ENCODE results near the gene AHSP.
"Not testable (repeated sequence)": the region's sequence is repeated elsewhere in the genome, so short reads cannot be mapped to it uniquely, and the experiment has no call there.

The AHSP gene

GRCh38 chr16:31530405-31530804 lies 2.7 kb downstream of the AHSP start:
- no peak for DNase-seq (ENCODE audit: low read depth in 2 of 3, low spot score in 2 of 3)

DNA sequence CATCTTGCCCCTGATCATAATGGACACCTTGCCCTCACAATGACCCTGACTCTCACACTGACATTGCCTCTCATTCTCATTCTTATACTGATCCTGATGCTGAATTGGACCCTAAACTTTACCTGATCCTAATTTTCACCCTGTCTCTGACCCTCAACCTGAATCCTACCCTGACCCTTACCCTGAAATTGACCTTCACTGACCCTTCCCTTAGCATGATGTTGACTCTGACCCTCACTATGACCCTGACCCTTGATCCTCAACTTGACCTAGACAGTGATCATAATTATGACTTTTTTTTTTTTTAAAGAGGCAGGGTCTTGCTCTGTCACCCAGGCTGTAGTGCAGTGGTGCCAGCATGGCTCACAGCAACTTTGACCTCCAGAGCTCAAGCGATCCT lies 3.4 kb downstream of the AHSP start:
- no peak for DNase-seq (ENCODE audit: low read depth in 2 of 3, low spot score in 2 of 3)

- no peak for DNase-seq (ENCODE audit: low read depth in 2 of 3, low spot score in 2 of 3)
These were observed 4.4 kb downstream of the AHSP start for GRCh38 chr16:31532120-31532519.

DNA sequence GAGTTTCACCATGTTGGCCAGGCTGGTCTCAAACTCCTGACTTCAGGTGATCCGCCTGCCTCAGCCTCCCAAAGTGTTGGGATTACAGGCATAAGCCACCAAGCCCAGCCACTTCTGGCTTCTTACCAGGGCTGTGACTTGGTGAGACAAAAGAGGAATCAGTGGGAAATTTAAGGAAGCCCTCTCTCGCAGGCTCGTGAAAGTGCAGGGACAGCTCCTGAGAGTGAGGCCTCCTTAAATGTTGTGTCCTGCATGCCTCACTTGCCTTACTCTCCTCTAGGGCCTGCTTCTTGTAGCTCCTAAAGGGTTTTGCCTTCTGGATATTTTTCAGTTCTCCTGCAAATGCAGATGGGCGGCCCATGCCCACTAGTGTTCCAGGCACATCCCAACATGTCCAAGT lies 5.2 kb downstream of the AHSP start:
- DNase-seq (ENCODE audit: low read depth in 2 of 3, low spot score in 2 of 3) = no peak

GRCh38 chr16:31535737-31536136 lies 8.0 kb downstream of the AHSP start:
- no peak for DNase-seq (ENCODE audit: low read depth in 2 of 3, low spot score in 2 of 3)

DNA sequence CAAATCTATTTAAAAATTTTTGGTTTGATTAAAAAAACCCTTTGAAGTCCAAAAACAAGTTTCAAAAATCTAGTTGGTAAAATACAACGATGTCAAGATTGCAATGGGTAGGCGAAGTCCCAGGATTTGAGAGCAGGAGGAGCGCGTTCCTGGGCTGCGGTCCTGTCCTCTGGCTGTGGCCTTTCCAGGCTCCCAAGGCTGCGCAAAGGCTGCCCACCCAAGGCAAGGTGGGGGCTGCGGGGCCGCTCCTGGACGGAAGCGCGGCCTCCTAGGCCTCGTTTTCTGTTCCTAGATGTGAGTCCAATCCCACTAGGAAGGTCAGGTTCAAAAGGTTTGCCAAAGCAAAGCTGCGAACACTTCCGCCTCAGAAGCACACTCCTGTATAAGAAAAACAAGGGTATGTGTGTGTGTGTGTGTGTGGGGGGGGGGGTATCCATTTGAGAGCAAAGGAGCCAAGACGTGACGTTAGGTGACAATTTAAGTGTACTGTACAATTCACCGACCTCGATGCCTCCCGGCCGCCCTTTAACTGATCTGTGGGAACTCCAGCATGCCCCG lies 9.2 kb downstream of the AHSP start:
- DNase-seq (ENCODE audit: low read depth in 2 of 3, low spot score in 2 of 3) = no peak

DNA sequence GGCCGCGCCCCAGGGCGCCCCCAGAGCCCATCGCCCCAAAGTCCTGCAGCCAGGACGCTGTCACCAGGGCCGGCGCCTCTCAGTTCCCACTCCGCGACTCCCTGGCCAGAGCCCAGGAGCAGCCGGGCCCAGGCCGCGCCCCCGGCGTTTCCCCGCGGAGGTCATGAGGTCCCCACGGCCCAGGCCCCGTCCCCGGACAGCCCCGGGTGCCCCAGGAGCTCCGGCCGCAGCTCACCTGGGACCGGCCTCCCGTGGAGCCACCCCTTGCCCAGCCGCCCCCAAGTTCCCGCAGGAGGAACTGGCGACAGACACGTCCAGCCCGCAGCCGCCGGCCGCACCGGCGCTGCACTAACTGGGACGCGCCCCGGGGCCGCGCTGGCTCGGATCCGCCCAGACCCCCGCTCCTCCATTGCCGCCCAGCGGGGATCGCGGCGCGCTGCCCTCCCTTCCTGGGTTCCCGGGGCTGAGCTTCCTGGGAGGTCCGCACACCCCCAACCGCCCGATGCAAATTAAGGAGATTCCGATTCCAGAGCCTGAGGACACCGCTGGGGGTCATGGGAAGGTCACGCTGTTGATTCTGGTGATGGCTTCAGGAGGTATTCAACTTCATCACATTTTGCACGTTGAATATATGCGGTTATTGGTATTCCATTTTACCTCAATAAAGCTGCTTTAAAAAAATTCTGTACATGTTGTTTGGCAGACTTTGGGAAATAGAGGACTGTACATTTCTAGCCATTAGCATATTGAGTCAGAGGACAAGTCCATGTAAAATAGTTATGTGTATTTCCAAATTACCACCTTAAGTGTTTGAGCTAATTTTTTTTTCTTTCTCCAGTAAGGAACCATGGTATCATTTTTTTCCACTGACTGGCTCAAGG lies 9.9 kb downstream of the AHSP start:
- no peak for DNase-seq (ENCODE audit: low read depth in 2 of 3, low spot score in 2 of 3)

DNA sequence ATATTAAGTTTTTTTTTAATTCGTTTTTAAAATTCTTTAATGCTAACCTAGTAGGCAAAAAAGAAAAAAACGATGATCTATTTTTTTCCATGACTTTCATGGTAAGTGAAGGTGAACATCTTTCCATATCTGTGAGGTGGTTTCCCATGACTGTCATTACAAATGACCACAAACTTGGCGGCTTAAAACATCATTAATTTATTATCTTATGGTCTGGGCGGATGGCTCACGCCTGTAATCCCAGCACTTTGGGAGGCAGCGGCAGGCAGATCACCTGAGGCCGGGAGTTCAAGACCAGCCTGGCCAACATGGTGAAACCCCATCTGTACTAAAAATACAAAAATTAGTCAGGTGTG lies 10.5 kb downstream of the AHSP start:
- not testable (repeated sequence) for DNase-seq (ENCODE audit: low read depth in 2 of 3, low spot score in 2 of 3)

GRCh38 chr16:31539762-31540161 lies 12.1 kb downstream of the AHSP start:
- DNase-seq (ENCODE audit: low read depth in 2 of 3, low spot score in 2 of 3) = not testable (repeated sequence)

GRCh38 chr16:31542763-31543162 lies 15.1 kb downstream of the AHSP start:
- DNase-seq (ENCODE audit: low read depth in 2 of 3, low spot score in 2 of 3) = no peak

GRCh38 chr16:31561426-31562233 lies 33.9 kb downstream of the AHSP start:
- DNase-seq (ENCODE audit: low read depth in 2 of 3, low spot score in 2 of 3) = no peak

DNA sequence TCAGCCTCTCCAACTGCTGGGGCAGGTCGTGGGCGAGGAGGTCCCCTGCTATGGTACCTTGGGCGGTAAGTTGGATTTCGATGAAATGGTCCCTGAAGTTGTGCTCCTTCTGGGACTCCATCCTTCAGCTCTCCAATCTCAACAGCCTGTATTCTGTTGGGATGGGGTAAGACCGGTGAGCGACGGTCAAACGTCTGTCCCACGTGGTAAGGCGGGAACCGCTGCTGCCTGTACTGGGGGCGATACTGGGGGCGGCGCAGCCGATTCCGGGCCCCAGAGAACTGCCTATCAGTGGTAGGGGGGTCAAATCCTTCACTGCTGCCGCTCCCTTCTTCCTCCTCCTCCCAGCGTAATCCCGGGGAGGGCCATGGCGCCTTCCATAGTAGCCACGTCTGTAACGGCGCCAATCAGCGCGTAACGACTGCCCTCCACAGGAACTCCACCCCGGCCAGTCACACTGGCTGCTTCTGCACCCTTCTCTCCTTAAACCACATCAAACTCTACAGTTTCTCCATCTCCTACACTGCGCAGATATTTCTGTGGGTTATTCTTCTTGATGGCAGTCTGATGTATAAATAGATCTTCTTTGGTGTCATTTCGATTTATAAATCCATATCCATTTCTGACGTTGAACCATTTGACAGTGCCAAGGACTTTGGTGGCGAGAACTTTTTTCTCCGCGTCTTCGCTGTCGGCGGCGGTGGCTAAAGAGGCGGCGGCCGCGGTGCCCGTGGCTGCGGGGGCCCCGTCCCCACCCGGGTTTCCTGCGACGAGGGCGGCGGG lies 41.1 kb downstream of the AHSP start:
- no peak for DNase-seq (ENCODE audit: low read depth in 2 of 3, low spot score in 2 of 3)

GRCh38 chr16:31569360-31569717 lies 41.6 kb downstream of the AHSP start:
- DNase-seq (ENCODE audit: low read depth in 2 of 3, low spot score in 2 of 3) = peak in 1 of 3 experiments; percentile 2

- no peak for DNase-seq (ENCODE audit: low read depth in 2 of 3, low spot score in 2 of 3)
These were observed 45.1 kb downstream of the AHSP start for GRCh38 chr16:31572821-31573220.

DNA sequence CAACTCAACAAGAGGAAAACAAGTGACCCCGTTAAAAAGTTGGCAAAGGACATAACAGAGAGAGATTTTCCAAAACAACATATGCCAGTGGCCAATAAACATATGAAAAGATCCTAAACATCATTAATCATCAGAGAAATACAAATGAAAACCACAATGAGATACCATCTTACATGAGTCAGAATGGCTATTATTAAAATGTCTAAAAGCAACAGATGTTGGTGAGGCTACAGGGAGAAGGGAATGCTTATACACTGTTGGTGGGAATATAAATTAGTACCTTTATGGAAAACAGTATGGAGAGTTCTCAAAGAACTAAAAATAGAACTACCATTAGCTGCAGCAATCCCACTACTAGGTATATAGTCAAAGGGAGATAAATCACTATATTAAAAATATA lies 46.5 kb downstream of the AHSP start:
- not testable (repeated sequence) for DNase-seq (ENCODE audit: low read depth in 2 of 3, low spot score in 2 of 3)

GRCh38 chr16:31577411-31577810 lies 49.7 kb downstream of the AHSP start:
- DNase-seq (ENCODE audit: low read depth in 2 of 3, low spot score in 2 of 3) = no peak
